ENCODE measurements around the gene NARF. TPM values are rescaled to one million over a fixed set of nuclear protein-coding genes. Genes with fewer than 3 reads are reported as not detected.
"Not testable (repeated sequence)": the region's sequence is repeated elsewhere in the genome, so short reads cannot be mapped to it uniquely, and the experiment has no call there.

The NARF gene
- polyA plus RNA-seq, 4 donors = 74.7 to 94.5 (median 81.4) TPM

GRCh38 chr17:82444941-82445521, 13.5 kb upstream of the NARF start:
- DNase-seq (ENCODE audit: low read depth in 4 of 4, low spot score in 2 of 4) = no peak

- no peak for DNase-seq (ENCODE audit: low read depth in 4 of 4, low spot score in 2 of 4)
Measured at GRCh38 chr17:82445542-82445941, 13.0 kb upstream of the NARF start.

- no peak for DNase-seq (ENCODE audit: low read depth in 4 of 4, low spot score in 2 of 4)
Measured at GRCh38 chr17:82446124-82446523, 12.4 kb upstream of the NARF start.

- DNase-seq (ENCODE audit: low read depth in 4 of 4, low spot score in 2 of 4) = no peak
Measured at GRCh38 chr17:82446649-82447048, 11.9 kb upstream of the NARF start.

DNA sequence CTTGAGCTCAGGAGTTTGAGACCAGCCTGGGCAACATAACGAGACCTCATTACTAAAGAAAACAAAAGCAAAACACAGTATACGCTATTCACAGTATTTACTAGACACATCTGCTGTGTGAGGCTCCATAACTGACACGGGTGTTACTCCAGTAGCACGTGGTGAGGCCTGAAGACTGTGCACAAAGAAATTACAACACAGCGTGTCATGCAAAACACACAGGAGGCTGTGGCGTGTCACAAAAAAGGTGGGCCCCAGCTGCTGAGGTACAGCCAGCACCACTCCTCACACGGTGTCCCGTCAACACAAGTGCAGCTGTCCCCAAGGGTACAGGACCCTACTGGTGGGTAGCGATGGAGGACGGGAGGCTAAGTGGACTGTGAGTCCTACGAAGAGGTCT, 10.7 kb upstream of the NARF start:
- no peak for DNase-seq (ENCODE audit: low read depth in 4 of 4, low spot score in 2 of 4)

DNA sequence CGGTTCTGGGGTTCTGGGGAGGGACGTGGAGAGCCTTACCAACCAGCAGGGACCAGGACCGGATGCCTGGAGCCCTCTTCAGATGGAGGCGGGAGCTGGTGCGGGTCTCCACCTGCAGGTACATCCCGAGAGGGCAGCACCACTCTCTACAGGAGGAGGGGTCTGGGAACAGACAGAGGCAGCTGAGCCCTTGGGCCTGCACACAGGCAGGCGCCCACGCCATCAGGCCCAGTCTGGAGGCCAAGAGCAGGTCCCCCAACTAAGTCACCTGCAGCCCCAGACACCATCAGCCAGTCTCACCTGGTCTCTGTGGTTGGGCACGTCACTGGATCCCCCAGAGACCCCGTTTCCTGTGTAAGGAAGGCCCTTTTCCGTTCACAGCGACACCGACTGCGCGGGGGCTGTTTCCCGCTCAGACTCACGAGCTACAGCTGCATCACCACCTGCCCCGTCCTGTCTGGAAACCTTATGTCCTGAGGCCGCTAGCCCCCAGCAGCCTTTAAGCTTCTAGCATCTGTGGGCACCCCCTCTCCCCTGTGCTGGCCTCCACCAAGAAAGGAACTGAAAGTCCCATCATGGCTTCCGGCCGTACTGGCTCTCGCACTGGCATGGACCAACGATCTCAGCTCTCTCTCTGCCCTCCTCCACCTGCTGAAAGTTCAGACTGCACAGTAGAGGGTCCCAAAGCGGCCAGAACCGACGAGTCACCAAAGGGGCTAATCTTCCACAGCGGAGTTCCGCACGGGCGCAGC, 9.2 kb upstream of the NARF start:
- no peak for DNase-seq (ENCODE audit: low read depth in 4 of 4, low spot score in 2 of 4)

DNA sequence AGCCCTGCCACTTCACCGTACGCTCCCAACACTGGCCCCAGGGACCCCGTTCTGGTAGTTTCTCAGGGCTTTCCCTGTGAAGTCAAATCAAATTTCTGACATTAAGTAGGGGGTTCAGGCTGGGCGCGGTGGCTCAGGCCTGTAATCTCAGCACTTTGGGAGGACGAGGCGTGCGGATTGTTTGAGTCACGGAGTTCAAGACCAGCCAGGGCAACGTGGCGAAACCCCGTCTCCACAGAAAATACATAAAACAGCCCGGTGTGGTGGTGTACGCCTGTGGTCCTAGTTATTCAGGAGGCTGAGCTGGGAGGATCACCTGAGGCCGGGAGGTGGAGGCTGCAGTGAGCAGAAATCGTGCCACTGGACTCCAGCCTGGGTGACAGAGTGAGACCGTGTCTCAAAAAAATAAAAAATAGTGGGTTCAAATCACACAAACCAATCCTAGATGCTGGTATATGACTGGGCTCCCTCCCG, 8.6 kb upstream of the NARF start:
- no peak for DNase-seq (ENCODE audit: low read depth in 4 of 4, low spot score in 2 of 4)

DNA sequence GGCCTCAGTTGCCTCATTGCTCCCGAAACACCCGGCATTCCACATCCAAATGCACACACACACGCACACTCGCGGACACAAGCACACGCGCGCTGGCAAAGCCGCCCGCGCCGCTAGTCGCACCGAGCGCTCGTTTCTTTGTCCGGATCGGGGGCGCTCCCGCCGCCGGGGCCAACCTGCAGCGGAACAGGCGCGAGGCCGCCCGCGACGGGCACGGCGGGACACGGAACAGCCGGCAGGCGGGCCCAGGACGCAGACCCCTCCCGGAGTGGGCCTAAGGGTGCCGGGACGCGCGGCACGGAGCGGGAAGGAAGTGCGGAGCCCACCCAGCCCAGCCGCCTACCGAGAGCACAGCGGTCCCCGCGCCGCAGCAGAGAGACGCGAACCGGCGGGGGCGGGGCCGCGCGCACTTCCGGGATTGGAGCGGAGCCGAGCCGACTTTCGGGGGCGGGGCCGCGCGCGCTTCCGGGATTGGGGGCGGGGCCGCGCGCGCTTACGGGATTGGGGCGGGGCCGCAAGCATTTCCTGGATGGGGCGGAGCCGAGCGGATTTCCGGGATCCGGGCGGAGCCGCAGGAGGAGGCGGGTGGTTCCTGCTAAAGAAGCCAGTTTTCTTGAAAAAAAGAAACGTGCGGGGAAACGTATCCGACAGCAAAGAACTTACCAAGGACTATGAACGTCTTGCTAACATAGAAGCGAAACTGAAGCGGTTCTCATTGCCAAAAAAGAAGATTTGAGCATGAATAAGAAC, 8.0 kb upstream of the NARF start, which contains the start of gene CYBC1:
Gene CYBC1 (minus strand): TSS at position 396 of the 750 bp plus-strand sequence. CDS start 1,498 bp downstream, outside the sequence.
- peak in 3 of 4 donors; percentile 81 to 83 (median 82) for DNase-seq (ENCODE audit: low read depth in 4 of 4, low spot score in 2 of 4)

DNA sequence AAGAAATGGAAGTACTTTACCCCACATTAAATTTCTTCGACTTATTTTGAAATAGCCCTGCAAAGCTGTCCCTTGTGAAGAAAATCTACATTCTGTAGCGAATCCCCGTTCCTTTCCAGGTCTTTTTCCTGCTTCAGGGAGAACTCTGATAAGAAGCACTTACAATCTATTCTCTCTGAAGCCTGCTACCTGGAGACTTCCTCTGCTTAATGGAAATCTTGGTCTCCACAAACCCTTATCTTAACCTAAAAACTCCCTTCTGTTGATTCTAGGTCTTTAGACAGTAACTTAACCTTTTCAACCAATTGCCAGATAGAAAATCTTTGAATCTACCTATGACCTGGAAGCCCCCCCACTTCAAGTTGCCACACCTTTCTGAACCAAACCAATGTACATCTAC, 6.4 kb upstream of the NARF start:
- DNase-seq (ENCODE audit: low read depth in 4 of 4, low spot score in 2 of 4) = no peak

DNA sequence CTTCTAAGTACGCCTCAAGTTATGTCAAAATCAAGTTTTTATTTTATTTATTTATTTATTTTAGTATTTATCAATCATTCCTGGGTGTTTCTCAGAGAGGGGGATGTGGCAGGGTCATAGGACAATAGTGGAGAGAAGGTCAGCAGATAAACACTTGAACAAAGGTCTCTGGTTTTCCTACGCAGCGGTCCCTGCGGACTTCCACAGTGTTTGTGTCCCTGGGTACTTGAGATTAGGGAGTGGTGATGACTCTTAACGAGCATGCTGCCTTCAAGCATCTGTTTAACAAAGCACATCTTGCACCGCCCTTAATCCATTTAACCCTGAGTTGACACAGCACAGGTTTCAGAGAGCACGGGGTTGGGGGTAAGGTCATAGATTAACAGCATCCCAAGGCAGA, 5.4 kb upstream of the NARF start:
- DNase-seq (ENCODE audit: low read depth in 4 of 4, low spot score in 2 of 4) = not testable (repeated sequence)

DNA sequence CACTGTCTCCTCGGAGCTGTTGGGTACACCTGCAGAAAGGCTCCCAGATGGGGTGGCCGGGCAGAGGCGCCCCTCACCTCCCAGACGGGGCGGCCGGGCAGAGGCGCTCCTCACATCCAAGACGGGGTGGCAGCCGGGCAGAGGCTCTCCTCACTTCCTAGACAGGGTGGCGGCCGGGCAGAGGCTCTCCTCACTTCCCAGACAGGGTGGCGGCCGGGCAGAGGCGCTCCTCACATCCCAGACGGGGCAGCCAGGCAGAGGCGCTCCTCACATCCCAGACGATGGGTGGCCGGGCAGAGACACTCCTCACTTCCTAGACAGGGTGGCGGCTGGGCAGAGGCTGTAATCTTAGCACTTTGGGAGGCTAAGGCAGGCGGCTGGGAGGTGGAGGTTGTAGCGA, 4.8 kb upstream of the NARF start:
- not testable (repeated sequence) for DNase-seq (ENCODE audit: low read depth in 4 of 4, low spot score in 2 of 4)

DNA sequence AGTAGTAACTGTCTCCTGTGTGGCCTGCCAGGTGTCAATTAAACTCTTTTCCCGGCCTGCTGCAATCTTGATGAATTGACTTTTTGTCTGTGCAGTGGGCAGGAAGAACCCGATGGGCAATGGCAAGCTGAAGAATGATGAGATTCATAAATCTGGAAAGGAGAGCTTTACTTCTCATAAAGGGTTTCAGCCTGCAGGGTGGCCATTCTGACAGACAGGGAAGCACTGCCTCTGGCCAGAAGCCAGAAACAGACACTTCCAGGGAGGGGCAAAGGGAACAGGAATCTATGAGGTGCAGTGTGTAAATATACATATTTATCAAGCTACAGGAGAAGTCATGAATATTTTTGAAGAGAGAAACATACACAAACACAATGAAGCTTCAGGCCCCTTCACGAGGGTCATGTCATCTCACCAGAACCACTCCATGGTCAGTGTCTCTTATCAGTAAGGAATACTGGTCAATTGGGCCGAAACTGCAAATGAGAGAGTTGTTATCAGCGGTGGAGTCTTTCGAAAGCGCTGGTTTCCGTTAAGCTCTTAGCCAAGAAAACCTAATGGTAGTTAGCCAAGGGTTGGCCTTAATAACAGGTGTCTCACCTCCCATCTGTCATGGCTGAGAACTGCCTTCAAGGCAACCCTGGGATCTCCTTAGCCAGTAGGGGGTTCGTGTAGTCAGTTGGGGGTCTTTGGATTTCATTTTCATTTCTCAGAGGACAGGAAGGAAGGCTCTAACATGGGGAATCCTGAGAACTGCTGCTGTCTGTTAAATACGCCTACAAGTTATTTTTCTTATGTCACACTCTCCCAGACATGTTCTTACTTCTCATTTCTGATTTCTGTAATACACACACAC, 1.2 kb upstream of the NARF start:
- DNase-seq (ENCODE audit: low read depth in 4 of 4, low spot score in 2 of 4) = no peak

DNA sequence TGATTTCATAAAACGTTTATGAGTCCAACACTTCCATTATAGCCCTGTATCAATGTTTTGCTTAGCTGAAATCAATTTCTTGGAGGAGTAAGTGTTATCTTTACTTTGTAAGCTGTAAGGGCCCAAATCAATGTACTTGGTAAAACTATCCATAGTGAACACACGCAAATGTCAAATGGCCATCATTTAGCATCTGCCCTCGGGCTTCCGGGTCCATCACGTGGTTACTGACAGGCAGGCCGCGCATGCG, 687 bp upstream of the NARF start:
- no peak for DNase-seq (ENCODE audit: low read depth in 4 of 4, low spot score in 2 of 4)

GRCh38 chr17:82458885-82459424, 414 bp downstream of the NARF start:
- no peak for DNase-seq (ENCODE audit: low read depth in 4 of 4, low spot score in 2 of 4)

DNA sequence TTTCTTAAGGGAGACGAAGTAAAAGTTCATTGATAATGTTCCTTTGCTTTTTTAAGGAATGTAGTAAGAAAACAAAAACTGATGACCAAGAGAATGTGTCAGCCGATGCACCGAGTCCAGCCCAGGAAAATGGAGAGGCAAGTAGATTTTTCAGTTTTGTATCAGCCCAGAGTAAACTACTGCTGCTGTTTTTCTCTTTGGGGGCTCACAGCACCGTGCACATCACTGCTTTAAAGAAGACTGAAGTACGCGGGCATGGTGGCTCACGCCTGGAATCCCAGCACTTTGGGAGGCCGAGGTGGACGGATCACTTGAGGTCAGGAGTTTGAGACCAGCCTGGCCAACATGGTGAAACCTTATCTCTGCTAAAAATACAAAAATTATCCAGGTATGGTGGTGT, 1.4 kb downstream of the NARF start:
- not testable (repeated sequence) for DNase-seq (ENCODE audit: low read depth in 4 of 4, low spot score in 2 of 4)

DNA sequence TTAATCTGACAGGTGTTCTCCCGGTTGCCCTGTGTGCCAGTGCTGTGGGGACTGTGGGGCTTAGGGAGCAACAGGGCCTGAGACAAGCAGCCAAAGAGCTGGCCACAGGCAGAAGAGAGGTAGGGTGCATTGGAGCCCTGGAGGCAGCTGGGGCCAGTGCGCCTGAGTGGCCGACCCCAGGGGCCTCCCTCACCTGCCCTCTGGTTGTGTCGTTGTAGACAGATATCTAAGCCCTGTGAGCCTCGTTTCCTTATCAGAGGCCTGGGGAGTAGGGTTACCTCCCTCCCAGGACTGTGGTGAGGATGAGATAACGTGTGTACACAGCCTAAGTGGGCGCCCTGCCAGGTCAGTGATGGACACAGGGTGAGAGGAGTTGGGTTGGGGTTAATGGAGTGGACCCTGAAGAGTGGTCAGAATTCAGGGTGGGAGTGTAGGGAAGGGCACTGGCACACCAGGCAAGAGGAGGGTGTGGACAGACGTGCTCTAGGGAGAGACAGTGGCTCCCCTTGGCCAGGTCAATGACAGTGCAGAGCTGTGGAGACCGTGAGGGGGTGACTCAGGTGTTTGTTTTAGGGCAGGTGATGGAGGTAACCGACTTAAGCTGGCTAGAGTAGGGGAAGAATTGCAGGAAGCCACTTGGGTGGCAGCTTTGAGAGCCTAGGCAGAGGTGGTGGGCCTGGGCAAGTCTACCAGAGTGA, 3.4 kb downstream of the NARF start:
- no peak for DNase-seq (ENCODE audit: low read depth in 4 of 4, low spot score in 2 of 4)

GRCh38 chr17:82463391-82463790, 4.8 kb downstream of the NARF start:
- no peak for DNase-seq (ENCODE audit: low read depth in 4 of 4, low spot score in 2 of 4)

GRCh38 chr17:82463925-82464566, 5.5 kb downstream of the NARF start:
- DNase-seq (ENCODE audit: low read depth in 4 of 4, low spot score in 2 of 4) = no peak

GRCh38 chr17:82464567-82464929, 6.0 kb downstream of the NARF start:
- DNase-seq (ENCODE audit: low read depth in 4 of 4, low spot score in 2 of 4) = no peak
